CD14-positive monocyte (primary cell): ENCODE results near the gene CNTNAP2. TPM values are rescaled to one million over a fixed set of nuclear protein-coding genes. Genes with fewer than 3 reads are reported as not detected.

ENCODE experiments used
- DNase-seq, 3 donors: peaks; one replicate each; pipeline ENCODE4 v3.0.0-alpha.2; 2011 to 2022
- H2AFZ ChIP-seq: 2 replicates; pipeline ENCODE4 v1.6.0; 2012; ENCODE audit warnings: mild to moderate bottlenecking, low read depth, low read length, inconsistent platforms; ENCODE audit not compliant: insufficient read depth, poor library complexity, severe bottlenecking
- H3K27ac ChIP-seq, 2 donors: 1 replicate in 1 of 2; 2 replicates in 1 of 2; pipeline ENCODE4 v1.5.1; 2012 to 2013; ENCODE audit warnings: low read length in 2 of 2, control low read depth in 1 of 2, inconsistent platforms in 1 of 2, low read depth in 1 of 2, mild to moderate bottlenecking in 1 of 2
- H3K27me3 ChIP-seq, 2 donors: one replicate each; pipeline versions ENCODE4 v1.6.0 to v1.6.1; 2011 to 2013; ENCODE audit warnings: low read length in 2 of 2; ENCODE audit not compliant: control insufficient read depth in 2 of 2, insufficient read depth in 2 of 2
- H3K36me3 ChIP-seq, 2 donors: replicated peaks in 1 of 2; 1 replicate in 1 of 2; 2 replicates in 1 of 2; pipeline versions ENCODE4 v1.5.1 to v1.6.1; 2012 to 2013; ENCODE audit warnings: low read length in 2 of 2, control low read depth in 1 of 2, inconsistent platforms in 1 of 2, mild to moderate bottlenecking in 1 of 2; ENCODE audit not compliant: insufficient read depth in 2 of 2, control insufficient read depth in 1 of 2
- H3K4me1 ChIP-seq, 2 donors: 1 replicate in 1 of 2; 2 replicates in 1 of 2; pipeline versions ENCODE4 v1.5.1 to v1.6.1; 2012 to 2013; ENCODE audit warnings: low read length in 2 of 2, control low read depth in 1 of 2, inconsistent platforms in 1 of 2, mild to moderate bottlenecking in 1 of 2, moderate library complexity in 1 of 2; ENCODE audit not compliant: insufficient read depth in 2 of 2, control insufficient read depth in 1 of 2
- H3K4me2 ChIP-seq: replicated peaks from 2 replicates; pipeline ENCODE3; 2012; ENCODE audit warnings: low read length, moderate library complexity, mild to moderate bottlenecking; ENCODE audit not compliant: poor library complexity, severe bottlenecking; ENCODE audit errors: extremely low read depth
- H3K4me3 ChIP-seq, 3 experiments: fragments of 200-600 bp in 1 of 3; sonication (generic) in 1 of 3; replicated peaks in 1 of 3; 1 replicate in 2 of 3; 2 replicates in 1 of 3; pipeline ENCODE4 v1.5.1; 2011 to 2013; ENCODE audit warnings: low read length in 3 of 3, mild to moderate bottlenecking in 3 of 3, control low read depth in 2 of 3, low read depth in 2 of 3, inconsistent platforms in 1 of 3, moderate library complexity in 1 of 3
- H3K79me2 ChIP-seq: 2 replicates; pipeline ENCODE4 v1.6.0; 2012; ENCODE audit warnings: mild to moderate bottlenecking, control low read depth, inconsistent platforms, low read length, moderate library complexity; ENCODE audit not compliant: insufficient read depth
- H3K9ac ChIP-seq: 2 replicates; pipeline ENCODE4 v1.6.0; 2017; ENCODE audit warnings: low read length, mild to moderate bottlenecking; ENCODE audit not compliant: insufficient read depth, poor library complexity, severe bottlenecking
- H3K9me3 ChIP-seq, 2 donors: replicated peaks in 1 of 2; 1 replicate in 1 of 2; 2 replicates in 1 of 2; pipeline versions ENCODE4 v1.5.1 to v1.6.1; 2012 to 2013; ENCODE audit warnings: low read length in 2 of 2, control low read depth in 1 of 2; ENCODE audit not compliant: control insufficient read depth in 1 of 2, insufficient read depth in 1 of 2
- H4K20me1 ChIP-seq: 2 replicates; pipeline ENCODE4 v1.6.0; 2012; ENCODE audit warnings: mild to moderate bottlenecking, low read length, control low read depth, moderate library complexity; ENCODE audit not compliant: insufficient read depth
- H3K27ac Mint-ChIP-seq, 7 donors: one replicate each; pipeline ENCODE4 v1.8.0; 2020; ENCODE audit warnings: mild to moderate bottlenecking in 7 of 7, mixed read lengths in 7 of 7, moderate library complexity in 6 of 7, inconsistent platforms in 2 of 7
- H3K27me3 Mint-ChIP-seq, 3 donors: one replicate each; pipeline ENCODE4 v1.8.0; 2021 to 2022; ENCODE audit warnings: low read depth in 3 of 3, mild to moderate bottlenecking in 3 of 3, mixed read lengths in 3 of 3, moderate library complexity in 3 of 3, inconsistent platforms in 1 of 3
- H3K36me3 Mint-ChIP-seq, 2 donors: one replicate each; pipeline ENCODE4 v1.8.0; 2020; ENCODE audit warnings: mixed read lengths in 2 of 2, inconsistent platforms in 1 of 2, mild to moderate bottlenecking in 1 of 2
- H3K4me1 Mint-ChIP-seq: one replicate; pipeline ENCODE4 v1.8.0; 2020; ENCODE audit warnings: mild to moderate bottlenecking, mixed read lengths
- H3K4me3 Mint-ChIP-seq, 2 donors: one replicate each; pipeline ENCODE4 v1.8.0; 2020; ENCODE audit warnings: mild to moderate bottlenecking in 2 of 2, mixed read lengths in 2 of 2, moderate library complexity in 1 of 2
- H3K9me3 Mint-ChIP-seq, 7 donors: one replicate each; pipeline ENCODE4 v1.8.0; 2020 to 2022; ENCODE audit warnings: mixed read lengths in 7 of 7, mild to moderate bottlenecking in 6 of 7, moderate library complexity in 6 of 7, inconsistent platforms in 2 of 7
- WGBS: methylation state at CpG from one replicate; pipeline ENCODE4 v1.1.5; 2013; ENCODE audit warnings: missing lambda C conversion rate; ENCODE audit not compliant: insufficient coverage; 5-methylcytosine and 5-hydroxymethylcytosine counted together
- intact Hi-C, 2 donors: fragments of 100-400 bp; cut with micrococcal nuclease; formaldehyde crosslinking; loops; one replicate each; pipeline versions ENCODE4 v1.15.0 to v1.15.1; 2023
- polyA plus RNA-seq, 3 donors: library from polyadenylated mRNA; depleted of rRNA in 1 of 3; unstranded in 2 of 3; stranded (reverse) in 1 of 3; fragments of 300-500 nt in 2 of 3; fragments of >200 nt in 1 of 3; fragmentation: Illumina TruSeq in 2 of 3; gene quantifications; 1 replicate in 2 of 3; 2 replicates in 1 of 3; pipeline ENCODE4 v1.2.3, GENCODE V29; 2012 to 2021
- TF ChIP-seq, protein P1 (sequence below): fragments of 200-600 bp; IDR thresholded peaks from one replicate; pipeline ENCODE4 v1.8.0; 2022; ENCODE audit warnings: antibody characterized with exemption, mild to moderate bottlenecking

CNTNAP2 gene
- polyA plus RNA-seq, 3 donors: 0.01 TPM; not detected in 2

GRCh38 chr7:148230883-148231282 is 2114.3 kb downstream of the CNTNAP2 start:
- peaks cover 0 to 2% (median 0%) of the 10 kb centered on the region in 3 donors for H3K27me3 Mint-ChIP-seq
- WGBS: 100% methylated on average over 2 of the region's 4 CpGs

DNA sequence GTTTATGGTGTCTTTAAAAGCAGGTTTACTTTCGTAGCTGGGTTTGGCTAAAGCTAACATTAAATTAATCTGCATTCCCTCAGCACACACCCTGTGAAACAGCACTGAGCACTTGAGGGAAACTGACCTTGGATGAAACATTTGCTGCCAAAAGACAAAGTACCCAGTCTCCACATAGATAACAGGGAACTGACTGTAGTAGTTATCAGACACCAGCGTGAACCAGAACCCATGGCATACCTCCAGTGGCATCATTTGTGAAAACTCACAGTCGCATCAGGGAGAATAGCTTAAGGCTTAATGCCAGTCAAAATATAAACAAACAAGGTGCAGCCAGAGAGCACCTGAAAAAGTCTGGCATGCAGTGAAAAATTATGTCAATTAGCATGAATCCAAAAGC is 2116.2 kb downstream of the CNTNAP2 start:
- Histone ChIP-seq H3K27me3 (no peaks in the 10 kb centered on the region), H3K79me2 (no peaks in the 10 kb centered on the region), H4K20me1 (no peaks in the 10 kb centered on the region), H3K4me3 (no peak overlapping the region), H3K9ac (no peak overlapping the region), H3K36me3 (no peaks in the 10 kb centered on the region), H3K4me2 (no peak overlapping the region), H3K4me1 (no peaks in the 10 kb centered on the region), H3K9me3 (no peaks in the 10 kb centered on the region), H2AFZ (no peak overlapping the region), H3K27ac (no peak overlapping the region)
- WGBS: 100% methylated on average over 1 of the region's 3 CpGs
- peaks cover 0 to 4% (median 2%) of the 10 kb centered on the region in 7 donors for H3K9me3 Mint-ChIP-seq
- H3K27me3 Mint-ChIP-seq: peaks cover 0 to 4% (median 2%) of the 10 kb centered on the region in 3 donors
- DNase-seq: no peak
- H3K4me3 Mint-ChIP-seq: no peak overlapping the region
- intact Hi-C loops: no loop called here
- no peaks in the 10 kb centered on the region for H3K4me1 Mint-ChIP-seq
- no peak overlapping the region for H3K27ac Mint-ChIP-seq
- H3K36me3 Mint-ChIP-seq: no peaks in the 10 kb centered on the region
- TF ChIP-seq, protein P1, sequence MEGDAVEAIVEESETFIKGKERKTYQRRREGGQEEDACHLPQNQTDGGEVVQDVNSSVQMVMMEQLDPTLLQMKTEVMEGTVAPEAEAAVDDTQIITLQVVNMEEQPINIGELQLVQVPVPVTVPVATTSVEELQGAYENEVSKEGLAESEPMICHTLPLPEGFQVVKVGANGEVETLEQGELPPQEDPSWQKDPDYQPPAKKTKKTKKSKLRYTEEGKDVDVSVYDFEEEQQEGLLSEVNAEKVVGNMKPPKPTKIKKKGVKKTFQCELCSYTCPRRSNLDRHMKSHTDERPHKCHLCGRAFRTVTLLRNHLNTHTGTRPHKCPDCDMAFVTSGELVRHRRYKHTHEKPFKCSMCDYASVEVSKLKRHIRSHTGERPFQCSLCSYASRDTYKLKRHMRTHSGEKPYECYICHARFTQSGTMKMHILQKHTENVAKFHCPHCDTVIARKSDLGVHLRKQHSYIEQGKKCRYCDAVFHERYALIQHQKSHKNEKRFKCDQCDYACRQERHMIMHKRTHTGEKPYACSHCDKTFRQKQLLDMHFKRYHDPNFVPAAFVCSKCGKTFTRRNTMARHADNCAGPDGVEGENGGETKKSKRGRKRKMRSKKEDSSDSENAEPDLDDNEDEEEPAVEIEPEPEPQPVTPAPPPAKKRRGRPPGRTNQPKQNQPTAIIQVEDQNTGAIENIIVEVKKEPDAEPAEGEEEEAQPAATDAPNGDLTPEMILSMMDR: no peak

More at GRCh38 chr7:148230883-148231282, 2114.3 kb downstream of the CNTNAP2 start:
- no peak overlapping the region for H3K27ac Mint-ChIP-seq
- peaks cover 0 to 5% of the 10 kb centered on the region in 2 donors for H3K9me3 ChIP-seq
- H3K79me2 ChIP-seq: no peaks in the 10 kb centered on the region
- H3K4me3 Mint-ChIP-seq: no peak overlapping the region
- H3K9me3 Mint-ChIP-seq: peaks cover 1 to 9% (median 3%) of the 10 kb centered on the region in 7 donors
- H3K9ac ChIP-seq: no peak overlapping the region
- no peaks in the 10 kb centered on the region for H3K36me3 ChIP-seq
- no peaks in the 10 kb centered on the region for H3K4me1 ChIP-seq
- H3K4me3 ChIP-seq: no peak overlapping the region
- no peaks in the 10 kb centered on the region for H3K27me3 ChIP-seq
- no peaks in the 10 kb centered on the region for H4K20me1 ChIP-seq
- no peak overlapping the region for H3K27ac ChIP-seq
- intact Hi-C loops: no loop called here
- no peaks in the 10 kb centered on the region for H3K36me3 Mint-ChIP-seq
- DNase-seq: no peak
- no peak overlapping the region for H3K4me2 ChIP-seq
- no peak overlapping the region for H2AFZ ChIP-seq
- H3K4me1 Mint-ChIP-seq: no peaks in the 10 kb centered on the region
- TF ChIP-seq, protein P1: no peak
